Amniotic epithelial cell (primary cell): ENCODE data around the gene SLX9.
"Not testable (repeated sequence)": the region's sequence is repeated elsewhere in the genome, so short reads cannot be mapped to it uniquely, and the experiment has no call there.

Experiments
- DNase-seq: peaks from one replicate; pipeline ENCODE4 v3.0.0-alpha.2; 2010; ENCODE audit warnings: low read depth

The SLX9 gene

GRCh38 chr21:45019887-45020537 lies 80.2 kb downstream of the SLX9 start:
- DNase-seq: no peak

GRCh38 chr21:45020629-45021427 lies 81.0 kb downstream of the SLX9 start:
- no peak for DNase-seq

- DNase-seq: no peak
Observed at GRCh38 chr21:45021428-45022347, 81.9 kb downstream of the SLX9 start.

- DNase-seq: no peak
Observed at GRCh38 chr21:45022348-45022675, 82.5 kb downstream of the SLX9 start.

- no peak for DNase-seq
Observed at GRCh38 chr21:45022736-45023135, 82.9 kb downstream of the SLX9 start.

DNA sequence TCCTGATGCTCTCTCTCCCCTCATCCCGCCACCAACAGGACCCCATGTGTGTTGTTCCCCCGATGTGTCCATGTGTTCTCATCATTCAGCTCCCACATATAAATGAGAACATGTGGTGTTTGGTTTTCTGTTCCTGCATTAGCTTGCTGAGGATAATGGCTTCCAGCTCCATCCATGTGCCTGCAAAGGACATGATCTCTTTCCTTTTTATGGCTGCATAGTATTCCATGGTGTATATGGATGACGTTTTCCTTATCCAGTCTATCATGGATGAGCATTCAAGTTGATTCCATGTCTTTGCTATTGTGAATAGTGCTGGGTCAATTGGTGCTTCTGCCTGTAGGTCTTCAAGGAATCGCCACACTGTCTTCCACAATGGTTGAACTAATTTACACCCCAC lies 84.7 kb downstream of the SLX9 start:
- DNase-seq: not testable (repeated sequence)

- no peak for DNase-seq
Observed at GRCh38 chr21:45026066-45026745, 86.4 kb downstream of the SLX9 start.
